K562 (cell line): Measurements from ENCODE around the gene TMEM214. TPM values are rescaled to one million over a fixed set of nuclear protein-coding genes. Genes with fewer than 3 reads are reported as not detected.

Source experiments
- ATAC-seq: fragments of 200-7000 bp; cut with Tn5 transposase; 3 replicates; pipeline ENCODE4 v1.9.1; 2020; ENCODE audit warnings: moderate library complexity
- BruUV-seq: library from RNA; stranded (reverse); fragments of 400-500 nt; replicated peaks from 2 replicates; lab custom pipeline; 2021; lab: Mats Ljungman, UMichigan
- CTCF ChIA-PET: fragments of 300-600 bp; formaldehyde crosslinking; extraction: SDS; loops from one replicate; lab custom pipeline; 2021; ENCODE audit warnings: low intra/inter-chr PET ratio; lab: Yijun Ruan, JAX
- POLR2A ChIA-PET: fragments of 300-600, 350-650 bp; sonication (Branson Sonifier 250); formaldehyde crosslinking; extraction: SDS; loops from one replicate; lab custom pipeline; 2021; ENCODE audit warnings: antibody characterized with exemption, inconsistent platforms; lab: Yijun Ruan, JAX
- DNase-seq, 4 experiments: peaks; one replicate each; pipeline versions ENCODE4 v3.0.0 to v3.0.0-alpha.2; 2011 to 2018; ENCODE audit warnings: low spot score in 3 of 4, mixed read lengths in 3 of 4; ENCODE audit errors: extremely low read depth in 1 of 4
- FAIRE-seq: peaks from 2 replicates; lab custom pipeline; 2011; peaks lifted over from hg19 to GRCh38; lab: Jason Lieb, UNC
- H2AFZ ChIP-seq: 2 replicates; pipeline ENCODE4 v1.6.0; 2011; ENCODE audit warnings: low read depth, low read length, control low read depth, inconsistent platforms
- H3K27ac ChIP-seq: fragments of 200-600 bp; 3 replicates; pipeline ENCODE4 v1.8.0; 2011; ENCODE audit warnings: low read depth, mild to moderate bottlenecking, control low read depth, inconsistent platforms, low read length, moderate library complexity, mixed read lengths; ENCODE audit errors: extremely low read depth
- H3K27me3 ChIP-seq, 2 experiments: fragments of 300-600 bp in 1 of 2; 2 replicates in 1 of 2; 3 replicates in 1 of 2; pipeline versions ENCODE4 v1.6.0 to v1.8.0; 2011; ENCODE audit warnings: inconsistent platforms in 2 of 2, low read length in 2 of 2, mild to moderate bottlenecking in 1 of 2, mixed read lengths in 1 of 2, moderate library complexity in 1 of 2; ENCODE audit not compliant: control insufficient read depth in 2 of 2, insufficient read depth in 2 of 2
- H3K36me3 ChIP-seq: fragments of 300-600 bp; 3 replicates; pipeline ENCODE4 v1.8.0; 2011; ENCODE audit warnings: mild to moderate bottlenecking, low read length, inconsistent platforms; ENCODE audit not compliant: control insufficient read depth, insufficient read depth
- H3K4me1 ChIP-seq, 2 experiments: fragments of 200-600 bp in 1 of 2; replicated peaks in 1 of 2; 2 replicates in 1 of 2; 3 replicates in 1 of 2; pipeline versions ENCODE4 v1.5.1 to v1.8.0; 2011; ENCODE audit warnings: inconsistent platforms in 2 of 2, low read length in 2 of 2, mild to moderate bottlenecking in 1 of 2, mixed read lengths in 1 of 2, moderate library complexity in 1 of 2; ENCODE audit not compliant: control insufficient read depth in 2 of 2, insufficient read depth in 2 of 2
- H3K4me2 ChIP-seq: 2 replicates; pipeline ENCODE4 v1.6.1; 2011; ENCODE audit warnings: low read length, control low read depth, inconsistent platforms, mixed read lengths; ENCODE audit not compliant: insufficient read depth
- H3K4me3 ChIP-seq: fragments of 200-600 bp; sonication (generic), shearing (Covaris generic); 2 replicates; pipeline ENCODE4 v1.5.1; 2016; ENCODE audit warnings: control low read depth, inconsistent platforms
- H3K79me2 ChIP-seq: fragments of 200-600 bp; 3 replicates; pipeline ENCODE4 v1.8.0; 2011; ENCODE audit warnings: low read length, inconsistent platforms; ENCODE audit not compliant: control insufficient read depth, insufficient read depth
- H3K9ac ChIP-seq, 2 experiments: 2 replicates each; pipeline versions ENCODE4 v1.6.0 to v1.6.1; 2011; ENCODE audit warnings: low read depth in 2 of 2, low read length in 2 of 2, control low read depth in 1 of 2, inconsistent platforms in 1 of 2, mild to moderate bottlenecking in 1 of 2, mixed read lengths in 1 of 2; ENCODE audit not compliant: insufficient read depth in 1 of 2
- H3K9me1 ChIP-seq: one replicate; pipeline ENCODE4 v1.6.0; 2011; ENCODE audit warnings: inconsistent platforms, mild to moderate bottlenecking, low read length, moderate library complexity; ENCODE audit not compliant: control insufficient read depth, insufficient read depth
- H3K9me3 ChIP-seq: replicated peaks from 2 replicates; pipeline ENCODE4 v1.5.1; 2011; ENCODE audit warnings: low read depth, low read length, inconsistent platforms; ENCODE audit not compliant: control insufficient read depth, insufficient read depth
- H4K20me1 ChIP-seq: replicated peaks from 2 replicates; pipeline ENCODE4 v1.6.1; 2011; ENCODE audit warnings: low read length, inconsistent platforms, mixed read lengths; ENCODE audit not compliant: control insufficient read depth, insufficient read depth
- POLR2A ChIP-seq: fragments of 450-650 bp; conservative IDR thresholded peaks from 2 replicates; pipeline ENCODE4 v1.6.1; 2016
- POLR2G ChIP-seq: fragments of 200-400 bp; formaldehyde crosslinking; IDR thresholded peaks from 2 replicates; pipeline ENCODE4 v1.6.1; 2017; ENCODE audit warnings: low read depth, mild to moderate bottlenecking, antibody characterized with exemption, low read length, moderate library complexity
- RAD21 ChIP-seq, 2 experiments: fragments of 250-450 bp in 1 of 2; fragments of 450-650 bp in 1 of 2; sonication (Bioruptor Pico) in 1 of 2; formaldehyde crosslinking in 1 of 2; IDR thresholded peaks in 1 of 2; conservative IDR thresholded peaks in 1 of 2; 2 replicates each; pipeline versions ENCODE4 v1.4.0 to v1.8.0; 2020 to 2022; ENCODE audit warnings: mild to moderate bottlenecking in 2 of 2, moderate library complexity in 1 of 2
- RBM22 ChIP-seq: fragments of 200-400 bp; formaldehyde crosslinking; IDR thresholded peaks from 2 replicates; pipeline ENCODE4 v1.6.1; 2018; ENCODE audit warnings: low read length, low read depth; ENCODE audit not compliant: poor library complexity, severe bottlenecking
- ZNF444 ChIP-seq: fragments of 250-450 bp; sonication (Bioruptor Pico); IDR thresholded peaks from 2 replicates; pipeline ENCODE4 v1.4.0; 2020; ENCODE audit warnings: mild to moderate bottlenecking, moderate library complexity
- WGBS: fragments of 100-300 bp; shearing (Covaris generic); methylation state at CpG from one replicate; pipeline ENCODE4 v1.1.6; 2016; ENCODE audit warnings: low coverage, mixed read lengths; ENCODE audit not compliant: insufficient coverage; ENCODE audit errors: missing lambda C conversion rate; 5-methylcytosine and 5-hydroxymethylcytosine counted together
- in situ Hi-C: fragments of 300-500 bp; cut with MboI; formaldehyde crosslinking; loops from 4 replicates; pipeline ENCODE4 v1.15.0; 2018; ENCODE audit warnings: inconsistent platforms, mixed read lengths
- intact Hi-C: fragments of 100-400 bp; cut with micrococcal nuclease; formaldehyde crosslinking; loops from 2 replicates; pipeline ENCODE4 v1.14.2; 2022
- polyA plus RNA-seq, 8 experiments: library from polyadenylated mRNA; depleted of rRNA in 4 of 8; stranded (reverse) in 5 of 8; unstranded in 3 of 8; fragments of >200 nt; fragmentation: Nextera tagmentation in 2 of 8; fragmentation: Illumina TruSeq in 1 of 8; extraction: Ambion mirVana in 2 of 8; extraction: Trizol in 1 of 8; gene quantifications; 2 replicates each; pipeline versions ENCODE4 v1.2.1 to v1.2.3, GENCODE V29; 2011 to 2014; ENCODE audit warnings: inconsistent platforms in 1 of 8, missing spikeins in 1 of 8
- total RNA-seq, 7 experiments: library from RNA; depleted of rRNA in 6 of 7; stranded (reverse); fragments of >200 nt in 6 of 7; fragmentation: Illumina TruSeq in 2 of 7; extraction: Trizol in 2 of 7; gene quantifications; 2 replicates each; pipeline versions ENCODE4 v1.2.1 to v1.2.3, GENCODE V29; 2011 to 2021; ENCODE audit warnings: low replicate concordance in 1 of 7
- TF ChIP-seq, protein P1 (sequence below), 3 experiments: IDR thresholded peaks in 2 of 3; conservative IDR thresholded peaks in 1 of 3; 2 replicates each; pipeline ENCODE4 v1.5.1; 2011 to 2012; ENCODE audit warnings: low read length in 3 of 3, mild to moderate bottlenecking in 3 of 3, control low read depth in 2 of 3, improper control_type of control experiment in 1 of 3, inconsistent platforms in 1 of 3, low read depth in 1 of 3, mixed read lengths in 1 of 3, moderate library complexity in 1 of 3; ENCODE audit not compliant: insufficient read depth in 2 of 3
- TF ChIP-seq, protein P2 (sequence below): sonication (generic); formaldehyde crosslinking; IDR thresholded peaks from 2 replicates; pipeline ENCODE4 v1.8.1; 2023; ENCODE audit warnings: mild to moderate bottlenecking, missing genetic modification reagents
- TF ChIP-seq, protein P3 (sequence below): sonication (generic); formaldehyde crosslinking; IDR thresholded peaks from 2 replicates; pipeline ENCODE4 v1.4.0; 2020; ENCODE audit warnings: mild to moderate bottlenecking, missing genetic modification reagents

The TMEM214 gene
- total and polyA plus RNA-seq, 9 of the 15 experiments (the other 6 are each of a cell fraction or from before 2014, with no cell fraction given) = 11.4 to 81.4 (median 44.1) TPM

DNA sequence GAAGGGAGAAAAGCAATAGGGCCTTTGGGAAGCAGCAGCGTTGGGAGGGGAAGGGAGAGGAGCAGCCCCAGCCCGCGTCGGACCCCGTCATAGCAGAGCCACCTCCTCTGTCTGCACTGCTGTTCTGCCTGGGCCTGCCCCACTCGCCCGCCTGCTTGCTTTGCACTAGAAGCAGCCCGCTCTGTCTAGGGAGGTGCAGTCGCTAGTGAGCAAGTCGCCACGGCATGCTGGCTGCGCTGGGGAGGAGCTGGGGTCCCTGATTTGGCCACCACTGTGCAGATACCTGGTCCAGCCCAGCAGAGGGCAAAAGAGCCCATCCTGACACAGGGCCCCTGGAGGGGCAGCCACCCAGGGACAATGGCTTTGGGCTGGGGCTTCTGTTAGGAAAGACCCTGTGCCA, 8.0 kb upstream of the TMEM214 start:
- POLR2A ChIA-PET = interaction anchor here (0.6 to 1.5 kb wide), 9 partner anchors 8 to 576 kb away, joined by 3 to 6 read pairs (median 3); no protein-coding TSS in a partner anchor
- Histone ChIP-seq H3K27me3 (no peaks in the 10 kb centered on the region), H3K9me1 (no peaks in the 10 kb centered on the region), H2AFZ (no peak overlapping the region), H3K4me1 (peaks cover 22 to 44% of the 10 kb centered on the region in 2 experiments), H3K79me2 (peaks cover 17% of the 10 kb centered on the region), H3K36me3 (peaks cover 79% of the 10 kb centered on the region), H3K9ac (no peak overlapping the region; a peak in 1 of 4 replicates), H3K4me2 (no peak overlapping the region), H3K27ac (no peak overlapping the region), H3K4me3 (no peak overlapping the region), H3K9me3 (no peaks in the 10 kb centered on the region), H4K20me1 (0 out of 2 replicates have a peak, but pooled peaks cover 7% of the 10 kb centered on the region)
- CTCF ChIA-PET = no interaction called here
- TF ChIP-seq RBM22 = peak; percentile 66
- TF ChIP-seq POLR2G = peak; percentile 58
- TF ChIP-seq, protein P1, sequence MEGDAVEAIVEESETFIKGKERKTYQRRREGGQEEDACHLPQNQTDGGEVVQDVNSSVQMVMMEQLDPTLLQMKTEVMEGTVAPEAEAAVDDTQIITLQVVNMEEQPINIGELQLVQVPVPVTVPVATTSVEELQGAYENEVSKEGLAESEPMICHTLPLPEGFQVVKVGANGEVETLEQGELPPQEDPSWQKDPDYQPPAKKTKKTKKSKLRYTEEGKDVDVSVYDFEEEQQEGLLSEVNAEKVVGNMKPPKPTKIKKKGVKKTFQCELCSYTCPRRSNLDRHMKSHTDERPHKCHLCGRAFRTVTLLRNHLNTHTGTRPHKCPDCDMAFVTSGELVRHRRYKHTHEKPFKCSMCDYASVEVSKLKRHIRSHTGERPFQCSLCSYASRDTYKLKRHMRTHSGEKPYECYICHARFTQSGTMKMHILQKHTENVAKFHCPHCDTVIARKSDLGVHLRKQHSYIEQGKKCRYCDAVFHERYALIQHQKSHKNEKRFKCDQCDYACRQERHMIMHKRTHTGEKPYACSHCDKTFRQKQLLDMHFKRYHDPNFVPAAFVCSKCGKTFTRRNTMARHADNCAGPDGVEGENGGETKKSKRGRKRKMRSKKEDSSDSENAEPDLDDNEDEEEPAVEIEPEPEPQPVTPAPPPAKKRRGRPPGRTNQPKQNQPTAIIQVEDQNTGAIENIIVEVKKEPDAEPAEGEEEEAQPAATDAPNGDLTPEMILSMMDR (IDR thresholded peaks at IDR 0.05 in 2 of 3, conservative IDR thresholded peaks at IDR 0.05 in 1 of 3; ENCODE audit: insufficient read depth in 2 of 3, low read depth in 1 of 3, low read length in 3 of 3) = peak; percentile 15 to 20 (median 16); a peak in 2 of 6 replicates
- peak in 1 of 2 experiments; percentile 26; a peak in 2 of 4 replicates for TF ChIP-seq RAD21 (CRISPR knock-in tag; conservative IDR thresholded peaks at IDR 0.05 in 1 of 2, IDR thresholded peaks at IDR 0.05 in 1 of 2)
- TF ChIP-seq ZNF444 = no peak
- TF ChIP-seq POLR2A = 0 out of 2 replicates have a peak, but pooled peaks have one; percentile 11
- TF ChIP-seq, protein P2, sequence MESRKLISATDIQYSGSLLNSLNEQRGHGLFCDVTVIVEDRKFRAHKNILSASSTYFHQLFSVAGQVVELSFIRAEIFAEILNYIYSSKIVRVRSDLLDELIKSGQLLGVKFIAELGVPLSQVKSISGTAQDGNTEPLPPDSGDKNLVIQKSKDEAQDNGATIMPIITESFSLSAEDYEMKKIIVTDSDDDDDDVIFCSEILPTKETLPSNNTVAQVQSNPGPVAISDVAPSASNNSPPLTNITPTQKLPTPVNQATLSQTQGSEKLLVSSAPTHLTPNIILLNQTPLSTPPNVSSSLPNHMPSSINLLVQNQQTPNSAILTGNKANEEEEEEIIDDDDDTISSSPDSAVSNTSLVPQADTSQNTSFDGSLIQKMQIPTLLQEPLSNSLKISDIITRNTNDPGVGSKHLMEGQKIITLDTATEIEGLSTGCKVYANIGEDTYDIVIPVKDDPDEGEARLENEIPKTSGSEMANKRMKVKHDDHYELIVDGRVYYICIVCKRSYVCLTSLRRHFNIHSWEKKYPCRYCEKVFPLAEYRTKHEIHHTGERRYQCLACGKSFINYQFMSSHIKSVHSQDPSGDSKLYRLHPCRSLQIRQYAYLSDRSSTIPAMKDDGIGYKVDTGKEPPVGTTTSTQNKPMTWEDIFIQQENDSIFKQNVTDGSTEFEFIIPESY (CRISPR knock-in tag) = peak; percentile 97
- TF ChIP-seq, protein P3, sequence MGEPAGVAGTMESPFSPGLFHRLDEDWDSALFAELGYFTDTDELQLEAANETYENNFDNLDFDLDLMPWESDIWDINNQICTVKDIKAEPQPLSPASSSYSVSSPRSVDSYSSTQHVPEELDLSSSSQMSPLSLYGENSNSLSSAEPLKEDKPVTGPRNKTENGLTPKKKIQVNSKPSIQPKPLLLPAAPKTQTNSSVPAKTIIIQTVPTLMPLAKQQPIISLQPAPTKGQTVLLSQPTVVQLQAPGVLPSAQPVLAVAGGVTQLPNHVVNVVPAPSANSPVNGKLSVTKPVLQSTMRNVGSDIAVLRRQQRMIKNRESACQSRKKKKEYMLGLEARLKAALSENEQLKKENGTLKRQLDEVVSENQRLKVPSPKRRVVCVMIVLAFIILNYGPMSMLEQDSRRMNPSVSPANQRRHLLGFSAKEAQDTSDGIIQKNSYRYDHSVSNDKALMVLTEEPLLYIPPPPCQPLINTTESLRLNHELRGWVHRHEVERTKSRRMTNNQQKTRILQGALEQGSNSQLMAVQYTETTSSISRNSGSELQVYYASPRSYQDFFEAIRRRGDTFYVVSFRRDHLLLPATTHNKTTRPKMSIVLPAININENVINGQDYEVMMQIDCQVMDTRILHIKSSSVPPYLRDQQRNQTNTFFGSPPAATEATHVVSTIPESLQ (CRISPR knock-in tag) = no peak
- no TSS peak for BruUV-seq
- WGBS = 89% methylated on average over 10 of the region's 12 CpGs
- intact Hi-C loops = no loop called here
- DNase-seq (no peak), FAIRE-seq (no peak), ATAC-seq (peak; percentile 29)
- in situ Hi-C loops = loop anchor here (5.0 kb wide), 1 partner anchor 183 kb away; no protein-coding TSS in a partner anchor
